ENCODE data around the gene CDK3.

GRCh38 chr17:76046064-76046463, 45.4 kb downstream of the CDK3 start:
- TF ChIP-seq EZH2 (IDR thresholded peaks at IDR 0.05): no peak
- TF ChIP-seq POLR2AphosphoS5 (IDR thresholded peaks at IDR 0.05; ENCODE audit: borderline replicate concordance, low read depth, low read length): no peak

All from SK-N-MC (cell line).